Measurements from ENCODE around the gene TUBA4B. TPM values are rescaled to one million over a fixed set of nuclear protein-coding genes. Genes with fewer than 3 reads are reported as not detected.
A peak's percentile ranks its signal among the peaks of the same experiment; 100 is the strongest.

TUBA4B gene
- total RNA-seq, 8 experiments from 2014 or later = 0.13 to 0.28 (median 0.14) TPM; not detected in 5

GRCh38 chr2:219213026-219213415, 40.0 kb upstream of the TUBA4B start:
- Histone ChIP-seq H3K27ac (no peak overlapping the region), H3K4me3 (no peak overlapping the region), H3K4me1 (replicated peaks in 1 of 2) (peaks cover 5 to 9% of the 10 kb centered on the region in 2 donors)
- in situ Hi-C loops (cut with MboI; ENCODE audit: low pct_unique_long_range_greater_than_20kb in 2 of 9, low sequenced_read_pairs in 9 of 9, unreplicated experiment in 9 of 9) = no loop called here
- ATAC-seq (replicated peaks in 6 of 8) = no peak
- WGBS, 10 experiments = 86 to 100% (median 92%) methylated on average over 1 to 6 of the region's 8 CpGs; no CpG with 5 or more reads in 3 of the 10 experiments

DNA sequence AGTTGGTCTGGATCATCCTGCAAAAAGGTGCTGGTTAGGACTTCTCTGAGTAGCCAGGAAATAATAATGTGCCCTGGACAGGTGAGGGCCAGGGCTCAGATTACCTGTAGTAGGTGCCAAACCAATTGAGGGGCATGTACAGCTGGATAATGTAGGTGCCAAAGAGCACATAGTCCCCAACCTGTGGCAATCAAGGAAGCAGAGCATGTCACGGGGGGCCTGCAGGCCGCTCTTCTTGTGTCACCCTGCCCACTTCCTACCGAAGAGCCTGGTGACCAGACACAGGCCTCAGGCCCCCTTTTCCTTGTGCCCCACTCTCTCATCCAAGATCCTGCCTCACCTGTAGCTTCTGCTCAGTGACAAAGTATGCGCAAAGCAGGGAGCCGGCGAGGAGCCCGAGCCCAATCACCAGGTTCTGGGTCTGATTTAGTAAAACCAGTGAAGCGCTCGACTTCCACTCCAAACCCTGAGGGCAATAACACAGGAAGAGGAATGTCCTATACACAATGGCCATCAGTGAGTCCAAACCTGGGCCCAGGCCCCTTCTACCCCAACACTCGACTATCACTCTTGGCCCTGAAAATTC, 39.5 kb upstream of the TUBA4B start:
- Histone ChIP-seq H3K27ac (no peak overlapping the region), H3K4me1 (replicated peaks in 1 of 2) (peaks cover 5 to 8% of the 10 kb centered on the region in 2 donors), H3K4me3 (no peak overlapping the region)
- in situ Hi-C loops (cut with MboI; ENCODE audit: low pct_unique_long_range_greater_than_20kb in 2 of 9, low sequenced_read_pairs in 9 of 9, unreplicated experiment in 9 of 9) = no loop called here
- WGBS, 10 experiments = 57 to 100% (median 99%) methylated on average over 1 to 7 of the region's 10 CpGs; no CpG with 5 or more reads in 2 of the 10 experiments
- no peak for ATAC-seq (replicated peaks in 6 of 8)

GRCh38 chr2:219214141-219214540, 38.9 kb upstream of the TUBA4B start:
- Histone ChIP-seq H3K4me1 (replicated peaks in 1 of 2) (peaks cover 6 to 8% of the 10 kb centered on the region in 2 donors), H3K4me3 (no peak overlapping the region), H3K27ac (no peak overlapping the region)
- no peak for ATAC-seq (replicated peaks in 6 of 8)
- in situ Hi-C loops (cut with MboI; ENCODE audit: low pct_unique_long_range_greater_than_20kb in 2 of 9, low sequenced_read_pairs in 9 of 9, unreplicated experiment in 9 of 9) = no loop called here
- 92 to 100% (median 99%) methylated on average over 1 to 13 of the region's 15 CpGs; no CpG with 5 or more reads in 3 of the 10 experiments for WGBS, 10 experiments

DNA sequence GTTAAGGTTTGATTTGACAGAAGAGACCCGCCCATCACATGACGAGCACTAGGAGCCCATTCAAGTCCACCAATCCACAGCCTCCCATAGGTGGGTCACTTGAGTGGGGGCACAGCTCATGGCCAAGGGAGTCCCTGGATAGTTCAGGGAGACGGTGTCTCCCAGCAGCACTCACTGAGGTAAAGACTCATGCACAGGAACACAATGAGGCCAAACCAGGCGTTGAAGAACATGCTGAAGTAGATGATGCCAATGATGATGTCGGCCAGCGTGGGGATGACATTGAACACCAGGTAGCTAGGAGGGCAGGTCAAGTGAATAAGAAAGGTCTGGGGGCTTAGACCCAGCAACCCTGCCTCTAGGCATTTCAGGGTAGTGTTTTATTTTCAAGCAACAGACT, 38.3 kb upstream of the TUBA4B start:
- Histone ChIP-seq H3K4me3 (no peak overlapping the region), H3K4me1 (replicated peaks in 1 of 2) (peaks cover 12 to 13% of the 10 kb centered on the region in 2 donors), H3K27ac (no peak overlapping the region)
- ATAC-seq (replicated peaks in 6 of 8) = no peak
- WGBS, 10 experiments = 86 to 100% (median 100%) methylated on average over 1 to 5 of the region's 6 CpGs; no CpG with 5 or more reads in 3 of the 10 experiments
- in situ Hi-C loops (cut with MboI; ENCODE audit: low pct_unique_long_range_greater_than_20kb in 2 of 9, low sequenced_read_pairs in 9 of 9, unreplicated experiment in 9 of 9) = no loop called here

GRCh38 chr2:219215871-219216534, 37.0 kb upstream of the TUBA4B start:
- no peak for ATAC-seq (replicated peaks in 6 of 8)
- 90 to 100% (median 100%) methylated on average over 1 to 2 of the region's 27 CpGs; no CpG with 5 or more reads in 7 of the 10 experiments for WGBS, 10 experiments
- Histone ChIP-seq H3K4me3 (no peak overlapping the region), H3K4me1 (replicated peaks in 1 of 2) (peaks cover 12 to 13% of the 10 kb centered on the region in 2 donors), H3K27ac (no peak overlapping the region)
- in situ Hi-C loops (cut with MboI; ENCODE audit: low pct_unique_long_range_greater_than_20kb in 2 of 9, low sequenced_read_pairs in 9 of 9, unreplicated experiment in 9 of 9) = no loop called here

DNA sequence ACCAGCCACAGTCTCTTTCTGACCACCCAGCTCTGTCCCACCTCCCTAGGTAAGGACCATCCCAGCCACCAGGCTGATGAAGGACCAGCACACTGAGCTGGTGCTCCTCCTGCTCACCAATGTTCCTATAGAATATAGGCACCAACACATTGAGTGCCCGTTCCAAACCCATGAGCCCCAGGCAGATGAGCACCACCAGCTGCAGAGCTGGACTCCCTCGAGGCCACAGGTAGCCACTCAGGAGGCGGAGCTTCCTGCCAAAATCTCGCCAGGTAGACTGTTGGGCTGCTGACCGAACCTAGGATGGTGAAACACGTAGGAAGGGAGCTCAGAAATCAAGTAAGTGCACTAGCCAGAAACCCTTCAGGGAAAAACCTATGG, 36.5 kb upstream of the TUBA4B start:
- Histone ChIP-seq H3K27ac (no peak overlapping the region), H3K4me3 (no peak overlapping the region), H3K4me1 (replicated peaks in 1 of 2) (peaks cover 12 to 13% of the 10 kb centered on the region in 2 donors)
- in situ Hi-C loops (cut with MboI; ENCODE audit: low pct_unique_long_range_greater_than_20kb in 2 of 9, low sequenced_read_pairs in 9 of 9, unreplicated experiment in 9 of 9) = no loop called here
- no peak for ATAC-seq (replicated peaks in 6 of 8)
- 40 to 100% (median 94%) methylated on average over 1 to 4 of the region's 6 CpGs; no CpG with 5 or more reads in 5 of the 10 experiments for WGBS, 10 experiments

DNA sequence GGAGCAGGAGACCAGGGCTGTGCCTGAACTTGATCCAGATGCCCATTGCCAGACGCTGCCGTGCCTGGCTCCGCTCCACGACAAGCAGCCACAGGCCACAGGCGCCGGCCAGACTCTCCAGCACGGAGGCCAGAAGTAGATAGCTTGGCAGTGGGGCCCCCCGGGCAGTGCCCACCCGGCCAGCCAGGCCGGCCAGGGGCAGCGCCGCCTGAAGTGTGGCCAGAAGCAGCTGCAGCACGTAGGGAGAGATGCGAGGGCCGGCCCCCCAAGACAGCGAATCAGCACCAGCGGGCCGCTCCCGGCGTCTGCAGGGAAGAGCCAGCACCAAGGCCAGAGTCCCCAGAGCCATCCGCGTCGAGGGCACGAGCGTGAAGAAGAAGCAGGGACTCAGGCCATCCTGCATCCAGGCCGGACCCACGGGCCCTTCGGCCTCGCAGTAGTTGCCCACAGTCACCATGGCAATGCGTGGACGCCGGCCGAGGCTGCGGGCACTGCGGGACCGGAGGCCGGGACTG, 34.8 kb upstream of the TUBA4B start:
- WGBS, 10 experiments = 0 to 3% (median 0%) methylated on average over 1 to 6 of the region's 37 CpGs; no CpG with 5 or more reads in 4 of the 10 experiments
- H3K4me3 ChIP-seq = peak overlapping the region; percentile 41 to 60 (median 50)
- peak; percentile 43 to 76 (median 53) for ATAC-seq (replicated peaks in 6 of 8)
- peaks cover 12 to 13% of the 10 kb centered on the region in 2 donors for H3K4me1 ChIP-seq (replicated peaks in 1 of 2)
- in situ Hi-C loops (cut with MboI; ENCODE audit: low pct_unique_long_range_greater_than_20kb in 2 of 9, low sequenced_read_pairs in 9 of 9, unreplicated experiment in 9 of 9) = no loop called here
- peak overlapping the region; percentile 72 to 87 for H3K27ac ChIP-seq

DNA sequence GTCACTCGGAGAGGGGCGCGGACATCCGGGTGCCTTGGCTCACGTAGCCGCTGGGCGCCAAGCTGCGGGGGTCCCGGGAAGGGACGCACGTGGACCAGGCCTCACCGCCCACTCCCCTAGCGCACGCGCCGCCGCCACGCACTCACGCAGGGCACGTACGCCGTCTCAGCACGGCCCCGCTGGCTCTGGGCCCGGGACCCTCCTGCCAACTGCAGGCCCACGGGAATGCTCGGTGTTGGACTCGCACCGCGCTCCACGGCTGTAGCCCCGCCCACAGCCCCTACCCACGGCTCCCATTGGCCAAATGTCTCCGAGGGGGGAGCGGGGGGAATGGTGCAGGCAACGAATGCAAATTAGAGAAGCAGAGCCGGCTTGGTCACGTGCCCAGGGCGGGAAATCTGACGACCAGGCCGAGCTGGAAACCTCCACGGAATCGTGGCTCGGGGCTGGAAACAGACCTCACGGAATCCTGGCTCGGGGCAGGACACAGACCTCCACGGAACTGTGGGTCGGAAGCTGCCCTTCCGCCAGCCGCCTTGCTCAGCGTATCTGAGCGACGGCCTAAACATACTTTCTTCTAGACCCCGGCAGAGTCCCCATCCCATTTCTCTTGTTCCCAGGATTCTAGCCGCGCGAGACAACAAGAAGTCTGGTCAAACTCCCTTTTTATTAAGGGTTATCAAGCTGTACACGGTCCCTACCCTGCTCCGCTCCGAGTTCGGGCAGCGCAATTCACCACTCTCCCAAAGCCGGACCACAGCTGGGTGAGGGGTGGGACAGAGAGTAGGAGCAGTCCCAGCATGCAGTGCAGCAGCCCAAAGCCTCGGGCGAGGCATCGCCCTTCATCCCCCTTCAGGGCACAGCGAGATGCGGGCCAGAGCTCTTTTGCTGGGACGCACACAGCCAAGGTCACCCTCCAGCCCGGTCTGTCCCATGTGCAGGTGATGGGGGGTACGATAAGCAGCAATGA, 34.0 kb upstream of the TUBA4B start, which contains the start of gene ABCB6:
Gene ABCB6 (minus strand): TSS at position 227 of the 970 bp plus-strand sequence. CDS start 285 bp downstream, outside the sequence.
- in situ Hi-C loops (cut with MboI; ENCODE audit: low pct_unique_long_range_greater_than_20kb in 2 of 9, low sequenced_read_pairs in 9 of 9, unreplicated experiment in 9 of 9) = no loop called here
- peaks cover 12 to 13% of the 10 kb centered on the region in 2 donors for H3K4me1 ChIP-seq (replicated peaks in 1 of 2)
- H3K4me3 ChIP-seq = peak within 1 kb of the TSS; percentile 41 to 60 (median 50)
- peak within 1 kb of the TSS; percentile 72 to 87 for H3K27ac ChIP-seq
- ATAC-seq (replicated peaks in 6 of 8) = peak; percentile 66 to 89 (median 84)
- 0 to 60% (median 20%) methylated on average over 1 to 19 of the region's 71 CpGs; no CpG with 5 or more reads in 4 of the 10 experiments for WGBS, 10 experiments

GRCh38 chr2:219219784-219220532, 33.1 kb upstream of the TUBA4B start:
- peak overlapping the region in 1 of 5 donors; percentile 50 for H3K4me3 ChIP-seq
- 87 to 100% (median 95%) methylated on average over 1 to 9 of the region's 18 CpGs; no CpG with 5 or more reads in 2 of the 10 experiments for WGBS, 10 experiments
- H3K4me1 ChIP-seq (replicated peaks in 1 of 2) = peaks cover 12 to 13% of the 10 kb centered on the region in 2 donors
- ATAC-seq (replicated peaks in 6 of 8) = no peak
- in situ Hi-C loops (cut with MboI; ENCODE audit: low pct_unique_long_range_greater_than_20kb in 2 of 9, low sequenced_read_pairs in 9 of 9, unreplicated experiment in 9 of 9) = no loop called here
- no peak overlapping the region for H3K27ac ChIP-seq

- Histone ChIP-seq H3K4me3 (no peak overlapping the region), H3K27ac (no peak overlapping the region), H3K4me1 (replicated peaks in 1 of 2) (peaks cover 12 to 13% of the 10 kb centered on the region in 2 donors)
- 82 to 100% (median 100%) methylated on average over 2 to 4 of the region's 19 CpGs; no CpG with 5 or more reads in 4 of the 10 experiments for WGBS, 10 experiments
- in situ Hi-C loops (cut with MboI; ENCODE audit: low pct_unique_long_range_greater_than_20kb in 2 of 9, low sequenced_read_pairs in 9 of 9, unreplicated experiment in 9 of 9) = no loop called here
- no peak for ATAC-seq (replicated peaks in 6 of 8)
Observed at GRCh38 chr2:219220652-219221402, 32.2 kb upstream of the TUBA4B start.

- no peak for ATAC-seq (replicated peaks in 6 of 8)
- Histone ChIP-seq H3K4me1 (replicated peaks in 1 of 2) (peaks cover 11 to 12% of the 10 kb centered on the region in 2 donors), H3K4me3 (no peak overlapping the region), H3K27ac (no peak overlapping the region)
- in situ Hi-C loops (cut with MboI; ENCODE audit: low pct_unique_long_range_greater_than_20kb in 2 of 9, low sequenced_read_pairs in 9 of 9, unreplicated experiment in 9 of 9) = no loop called here
- 80 to 100% (median 92%) methylated on average over 1 to 5 of the region's 16 CpGs; no CpG with 5 or more reads in 2 of the 10 experiments for WGBS, 10 experiments
Observed at GRCh38 chr2:219221957-219222518, 31.0 kb upstream of the TUBA4B start.
